ENCODE results near the gene PPARA. TPM values are rescaled to one million over a fixed set of nuclear protein-coding genes. Genes with fewer than 3 reads are reported as not detected.

The PPARA gene
- total and polyA plus RNA-seq, 2 of the 4 experiments (the other 2 are of a cell fraction): 3.1 to 7.0 TPM

GRCh38 chr22:46108564-46109473, 41.5 kb upstream of the PPARA start:
- TF ChIP-seq MAZ (IDR thresholded peaks at IDR 0.05; ENCODE audit: borderline replicate concordance, low read depth, low read length): peak; percentile 32; the same call in 1 of the 2 replicates
- TF ChIP-seq CEBPB (IDR thresholded peaks at IDR 0.05; ENCODE audit: low read depth, low read length): no peak
- Histone ChIP-seq H3K36me3 (ENCODE audit: control insufficient read depth, insufficient read depth, low read length) (peaks cover 70% of the 10 kb centered on the region), H3K4me2 (ENCODE audit: low read depth, low read length) (no peak overlapping the region), H3K4ac (ENCODE audit: low read depth, low read length) (no peak overlapping the region), H2BK5ac (ENCODE audit: low read depth, low read length, poor library complexity, severe bottlenecking) (peak overlapping the region; percentile 9), H3K27ac (ENCODE audit: insufficient read depth, low read length) (peak overlapping the region; percentile 47; the same call in 1 of the 2 replicates), H3K9me1 (ENCODE audit: insufficient read depth, low read length) (peaks cover 5% of the 10 kb centered on the region; the same call in 1 of the 2 replicates), H2AK9ac (replicated peaks; ENCODE audit: low read depth, low read length, poor library complexity) (peak overlapping the region; percentile 85), H3K4me1 (ENCODE audit: control insufficient read depth, insufficient read depth, low read length) (peaks cover 40% of the 10 kb centered on the region), H3K56ac (ENCODE audit: extremely low read depth, insufficient read depth, low read length) (no peak overlapping the region), H4K91ac (ENCODE audit: insufficient read depth, low read depth, low read length) (no peak overlapping the region), H2BK15ac (ENCODE audit: low read depth, low read length) (no peak overlapping the region), H2BK20ac (ENCODE audit: low read depth, low read length) (no peak overlapping the region), H4K8ac (ENCODE audit: low read depth in 2 of 2, low read length in 2 of 2) (peak overlapping the region in 1 of 2 experiments; percentile 39; a peak in 1 of 4 replicates), H3K79me1 (ENCODE audit: low read depth in 1 of 2, low read length in 2 of 2) (peaks cover 19 to 63% of the 10 kb centered on the region in 2 experiments), H3K23ac (ENCODE audit: low read depth, low read length) (0 out of 2 replicates have a peak overlapping the region, but pooled peaks have one; percentile 33), H3K9ac (ENCODE audit: low read depth, low read length) (no peak overlapping the region), H2AK5ac (ENCODE audit: low read depth, low read length) (peak overlapping the region; percentile 33; the same call in 1 of the 2 replicates), H2AFZ (replicated peaks; ENCODE audit: low read length, poor library complexity) (peak overlapping the region; percentile 58), H3K9me3 (ENCODE audit: control insufficient read depth, insufficient read depth, low read length) (no peaks in the 10 kb centered on the region), H2BK120ac (ENCODE audit: low read depth, low read length) (no peak overlapping the region), H3K27me3 (ENCODE audit: control insufficient read depth, insufficient read depth, low read length) (no peaks in the 10 kb centered on the region), H3K4me3 (ENCODE audit: insufficient read depth, low read depth, low read length) (no peak overlapping the region), H4K5ac (ENCODE audit: low read depth, low read length) (no peak overlapping the region), H3K14ac (replicated peaks; ENCODE audit: low read depth, low read length) (no peak overlapping the region), H3K18ac (ENCODE audit: low read depth, low read length) (no peak overlapping the region), H4K20me1 (ENCODE audit: insufficient read depth, low read length) (peaks cover 50% of the 10 kb centered on the region)
- no TSS peak for BruUV-seq (replicated peaks)
- CTCF ChIA-PET: interaction anchor here (0.9 kb wide), 1 partner anchor 103 kb away, joined by 3 read pairs; no protein-coding TSS in a partner anchor
- in situ Hi-C loops (cut with MboI; ENCODE audit: low sequenced_read_pairs) (no loop called here), intact Hi-C loops (cut with micrococcal nuclease) (no loop called here), dilution Hi-C loops (cut with HindIII; ENCODE audit: low sequenced_read_pairs, unreplicated experiment) (no loop called here)
- ATAC-seq (ENCODE audit: low read depth) (peak; percentile 69), DNase-seq (peak; percentile 23)
- POLR2A ChIA-PET (ENCODE audit: unreplicated experiment): no interaction called here
- 84% methylated on average over 14 of the region's 20 CpGs; no CpG with 5 or more reads in 1 of the 2 experiments for WGBS, 2 experiments (ENCODE audit: extremely low coverage in 2 of 2, insufficient read length in 1 of 2)

Data from IMR-90 (cell line).